ENCODE measurements around the gene ARL8A. TPM values are rescaled to one million over a fixed set of nuclear protein-coding genes. Genes with fewer than 3 reads are reported as not detected.

The ARL8A gene
- total and polyA plus RNA-seq, 10 of the 15 experiments (the other 5 are each of a cell fraction or from before 2014, with no cell fraction given), result 0.34 to 49.2 (median 15.4) TPM

DNA sequence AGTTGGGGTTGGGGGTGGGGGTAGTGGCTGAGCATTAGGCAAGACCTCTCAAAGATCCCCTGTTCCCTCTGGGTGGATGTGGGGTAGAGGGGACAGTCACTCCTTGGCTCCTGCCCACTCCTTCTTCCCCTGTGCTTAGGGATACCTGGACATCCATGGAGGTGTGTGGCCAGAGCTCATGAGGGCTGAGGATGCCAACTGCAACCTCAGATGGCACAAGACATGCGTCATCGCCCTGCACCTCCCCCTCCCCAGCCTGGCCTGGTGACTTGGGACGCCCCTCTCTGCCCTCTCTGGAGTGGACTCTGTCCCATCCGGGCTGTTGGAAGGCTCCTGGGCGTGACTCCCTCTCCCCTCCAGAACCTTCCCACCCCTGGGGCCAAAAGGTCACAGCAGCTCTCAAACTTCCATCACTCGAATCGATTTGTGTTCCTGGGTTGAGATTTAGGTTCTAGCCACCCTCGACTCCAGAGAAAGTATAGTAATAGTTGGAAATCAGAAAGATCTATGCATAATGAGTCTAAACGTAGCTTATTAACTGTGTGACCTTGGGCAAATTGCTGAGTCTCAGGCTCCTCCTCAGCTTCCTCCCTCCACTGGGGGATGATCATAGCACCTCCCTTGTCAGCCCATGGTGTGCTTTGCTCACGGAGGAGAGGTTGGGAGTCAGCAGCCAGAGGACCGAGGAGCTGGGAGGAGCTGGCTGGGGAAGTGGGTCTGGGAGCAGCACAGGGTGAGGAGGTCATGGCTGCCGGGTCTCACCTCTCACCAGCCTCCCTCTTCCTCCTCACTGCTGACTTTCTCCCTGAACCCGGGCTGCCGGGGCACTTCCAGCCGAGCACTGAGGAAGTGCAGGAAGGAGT is 18.1 kb upstream of the ARL8A start (continued):
- TF ChIP-seq, protein P1, sequence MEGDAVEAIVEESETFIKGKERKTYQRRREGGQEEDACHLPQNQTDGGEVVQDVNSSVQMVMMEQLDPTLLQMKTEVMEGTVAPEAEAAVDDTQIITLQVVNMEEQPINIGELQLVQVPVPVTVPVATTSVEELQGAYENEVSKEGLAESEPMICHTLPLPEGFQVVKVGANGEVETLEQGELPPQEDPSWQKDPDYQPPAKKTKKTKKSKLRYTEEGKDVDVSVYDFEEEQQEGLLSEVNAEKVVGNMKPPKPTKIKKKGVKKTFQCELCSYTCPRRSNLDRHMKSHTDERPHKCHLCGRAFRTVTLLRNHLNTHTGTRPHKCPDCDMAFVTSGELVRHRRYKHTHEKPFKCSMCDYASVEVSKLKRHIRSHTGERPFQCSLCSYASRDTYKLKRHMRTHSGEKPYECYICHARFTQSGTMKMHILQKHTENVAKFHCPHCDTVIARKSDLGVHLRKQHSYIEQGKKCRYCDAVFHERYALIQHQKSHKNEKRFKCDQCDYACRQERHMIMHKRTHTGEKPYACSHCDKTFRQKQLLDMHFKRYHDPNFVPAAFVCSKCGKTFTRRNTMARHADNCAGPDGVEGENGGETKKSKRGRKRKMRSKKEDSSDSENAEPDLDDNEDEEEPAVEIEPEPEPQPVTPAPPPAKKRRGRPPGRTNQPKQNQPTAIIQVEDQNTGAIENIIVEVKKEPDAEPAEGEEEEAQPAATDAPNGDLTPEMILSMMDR (IDR thresholded peaks at IDR 0.05 in 2 of 3, conservative IDR thresholded peaks at IDR 0.05 in 1 of 3; ENCODE audit: control insufficient read depth in 2 of 3, extremely low read depth in 1 of 3, insufficient read depth in 1 of 3, low read depth in 3 of 3, low read length in 3 of 3), result no peak
- TF ChIP-seq, protein P2, sequence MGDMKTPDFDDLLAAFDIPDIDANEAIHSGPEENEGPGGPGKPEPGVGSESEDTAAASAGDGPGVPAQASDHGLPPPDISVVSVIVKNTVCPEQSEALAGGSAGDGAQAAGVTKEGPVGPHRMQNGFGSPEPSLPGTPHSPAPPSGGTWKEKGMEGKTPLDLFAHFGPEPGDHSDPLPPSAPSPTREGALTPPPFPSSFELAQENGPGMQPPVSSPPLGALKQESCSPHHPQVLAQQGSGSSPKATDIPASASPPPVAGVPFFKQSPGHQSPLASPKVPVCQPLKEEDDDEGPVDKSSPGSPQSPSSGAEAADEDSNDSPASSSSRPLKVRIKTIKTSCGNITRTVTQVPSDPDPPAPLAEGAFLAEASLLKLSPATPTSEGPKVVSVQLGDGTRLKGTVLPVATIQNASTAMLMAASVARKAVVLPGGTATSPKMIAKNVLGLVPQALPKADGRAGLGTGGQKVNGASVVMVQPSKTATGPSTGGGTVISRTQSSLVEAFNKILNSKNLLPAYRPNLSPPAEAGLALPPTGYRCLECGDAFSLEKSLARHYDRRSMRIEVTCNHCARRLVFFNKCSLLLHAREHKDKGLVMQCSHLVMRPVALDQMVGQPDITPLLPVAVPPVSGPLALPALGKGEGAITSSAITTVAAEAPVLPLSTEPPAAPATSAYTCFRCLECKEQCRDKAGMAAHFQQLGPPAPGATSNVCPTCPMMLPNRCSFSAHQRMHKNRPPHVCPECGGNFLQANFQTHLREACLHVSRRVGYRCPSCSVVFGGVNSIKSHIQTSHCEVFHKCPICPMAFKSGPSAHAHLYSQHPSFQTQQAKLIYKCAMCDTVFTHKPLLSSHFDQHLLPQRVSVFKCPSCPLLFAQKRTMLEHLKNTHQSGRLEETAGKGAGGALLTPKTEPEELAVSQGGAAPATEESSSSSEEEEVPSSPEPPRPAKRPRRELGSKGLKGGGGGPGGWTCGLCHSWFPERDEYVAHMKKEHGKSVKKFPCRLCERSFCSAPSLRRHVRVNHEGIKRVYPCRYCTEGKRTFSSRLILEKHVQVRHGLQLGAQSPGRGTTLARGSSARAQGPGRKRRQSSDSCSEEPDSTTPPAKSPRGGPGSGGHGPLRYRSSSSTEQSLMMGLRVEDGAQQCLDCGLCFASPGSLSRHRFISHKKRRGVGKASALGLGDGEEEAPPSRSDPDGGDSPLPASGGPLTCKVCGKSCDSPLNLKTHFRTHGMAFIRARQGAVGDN (IDR thresholded peaks at IDR 0.05), result 0 out of 2 replicates have a peak, but pooled peaks have one; percentile 20
- TF ChIP-seq ESRRA (IDR thresholded peaks at IDR 0.05; ENCODE audit: low read length) (peak; percentile 63; the same call in 1 of the 2 replicates), SUZ12 (IDR thresholded peaks at IDR 0.05; ENCODE audit: unreplicated experiment) (no peak), POLR2A (IDR thresholded peaks at IDR 0.05; ENCODE audit: low read depth, low read length) (no peak; the same call in 1 of the 2 replicates), SMAD1 (IDR thresholded peaks at IDR 0.05; ENCODE audit: low read depth, partially characterized antibody) (no peak), MXI1 (IDR thresholded peaks at IDR 0.05; ENCODE audit: low read depth, low read length) (no peak), MYB (IDR thresholded peaks at IDR 0.05; ENCODE audit: borderline replicate concordance, low read depth, low read length) (no peak), TCF12 (IDR thresholded peaks at IDR 0.05; ENCODE audit: low read depth, low read length) (no peak), HDGF (IDR thresholded peaks at IDR 0.05) (peak; percentile 63; the same call in 1 of the 2 replicates), KAT2A (conservative IDR thresholded peaks at IDR 0.05; ENCODE audit: control insufficient read depth, low read depth, low read length) (no peak), IRF3 (IDR thresholded peaks at IDR 0.05) (no peak), SRF (IDR thresholded peaks at IDR 0.05; ENCODE audit: low read depth in 2 of 2, low read length in 2 of 2) (no peak), NRF1 (conservative IDR thresholded peaks at IDR 0.05; ENCODE audit: low read depth, low read length) (no peak), MTA3 (IDR thresholded peaks at IDR 0.05; ENCODE audit: borderline replicate concordance, low read length) (no peak), TCF3 (IDR thresholded peaks at IDR 0.05; ENCODE audit: borderline replicate concordance, insufficient read depth, low read depth, low read length) (no peak), PBX3 (IDR thresholded peaks at IDR 0.05; ENCODE audit: insufficient replicate concordance, low read depth, low read length) (no peak), SKIL (IDR thresholded peaks at IDR 0.05; ENCODE audit: low read depth, poor library complexity, severe bottlenecking) (no peak)

Data from GM12878 (cell line).